HG02678 (cell line): ENCODE measurements around the gene ANKRD44.
"Not testable (repeated sequence)": the region's sequence is repeated elsewhere in the genome, so short reads cannot be mapped to it uniquely, and the experiment has no call there.

Experiments used
- ATAC-seq: cut with Tn5 transposase; IDR thresholded peaks from one replicate; pipeline ENCODE4 v1.9.1; 2021; ENCODE audit warnings: mild to moderate bottlenecking, moderate library complexity; ENCODE audit not compliant: unreplicated experiment

ANKRD44 gene

GRCh38 chr2:197241153-197241552 is 69.4 kb downstream of the ANKRD44 start:
- ATAC-seq, result no peak

- ATAC-seq, result no peak
These were observed 70.0 kb downstream of the ANKRD44 start for GRCh38 chr2:197240421-197241041.

GRCh38 chr2:197240018-197240417 is 70.6 kb downstream of the ANKRD44 start:
- ATAC-seq, result not testable (repeated sequence)

GRCh38 chr2:197239434-197239833 is 71.1 kb downstream of the ANKRD44 start:
- ATAC-seq, result peak; percentile 60

GRCh38 chr2:197238043-197238365 is 72.6 kb downstream of the ANKRD44 start:
- peak; percentile 54 for ATAC-seq

GRCh38 chr2:197237291-197238042 is 73.1 kb downstream of the ANKRD44 start:
- ATAC-seq, result no peak

GRCh38 chr2:197236816-197237215 is 73.8 kb downstream of the ANKRD44 start:
- ATAC-seq, result no peak

GRCh38 chr2:197236159-197236558 is 74.4 kb downstream of the ANKRD44 start:
- no peak for ATAC-seq

GRCh38 chr2:197235711-197236110 is 74.9 kb downstream of the ANKRD44 start:
- no peak for ATAC-seq

GRCh38 chr2:197234671-197235191 is 75.8 kb downstream of the ANKRD44 start:
- ATAC-seq, result no peak

GRCh38 chr2:197233473-197233872 is 77.1 kb downstream of the ANKRD44 start:
- no peak for ATAC-seq

GRCh38 chr2:197232010-197232409 is 78.6 kb downstream of the ANKRD44 start:
- no peak for ATAC-seq

GRCh38 chr2:197229509-197230443 is 80.8 kb downstream of the ANKRD44 start:
- ATAC-seq, result no peak

- no peak for ATAC-seq
These were observed 87.1 kb downstream of the ANKRD44 start for GRCh38 chr2:197223451-197223850.

GRCh38 chr2:197219636-197220035 is 90.9 kb downstream of the ANKRD44 start:
- ATAC-seq, result no peak

- ATAC-seq, result no peak
These were observed 93.0 kb downstream of the ANKRD44 start for GRCh38 chr2:197217541-197217940.

- ATAC-seq, result peak; percentile 69
These were observed 94.1 kb downstream of the ANKRD44 start for GRCh38 chr2:197216361-197216979.

GRCh38 chr2:197215748-197216360 is 94.7 kb downstream of the ANKRD44 start:
- ATAC-seq, result peak; percentile 42

- ATAC-seq, result no peak
These were observed 98.0 kb downstream of the ANKRD44 start for GRCh38 chr2:197212344-197213262.
